ENCODE results near the gene ZMYM4. TPM values are rescaled to one million over a fixed set of nuclear protein-coding genes. Genes with fewer than 3 reads are reported as not detected.
"Not testable (repeated sequence)": the region's sequence is repeated elsewhere in the genome, so short reads cannot be mapped to it uniquely, and the experiment has no call there.

Gene ZMYM4
- polyA plus RNA-seq, 5 donors: 47.9 to 85.9 (median 67.9) TPM

- peak; percentile 18 to 35 for DNase-seq
Measured at GRCh38 chr1:35452106-35452774, 183.7 kb downstream of the ZMYM4 start.

- no peak for DNase-seq
Measured at GRCh38 chr1:35453031-35453430, 184.5 kb downstream of the ZMYM4 start.

- no peak for DNase-seq
Measured at GRCh38 chr1:35454176-35454575, 185.7 kb downstream of the ZMYM4 start.

- DNase-seq: no peak
Measured at GRCh38 chr1:35454616-35455015, 186.1 kb downstream of the ZMYM4 start.

GRCh38 chr1:35460796-35461195, 192.3 kb downstream of the ZMYM4 start:
- no peak for DNase-seq

- DNase-seq: no peak
Measured at GRCh38 chr1:35461966-35462651, 193.6 kb downstream of the ZMYM4 start.

GRCh38 chr1:35463232-35463631, 194.7 kb downstream of the ZMYM4 start:
- no peak for DNase-seq

- DNase-seq: not testable (repeated sequence)
Measured at GRCh38 chr1:35463749-35464148, 195.2 kb downstream of the ZMYM4 start.

- no peak for DNase-seq
Measured at GRCh38 chr1:35466120-35466519, 197.6 kb downstream of the ZMYM4 start.

- no peak for DNase-seq
Measured at GRCh38 chr1:35470977-35471613, 202.6 kb downstream of the ZMYM4 start.

Other genes starting within 250 kb of the ZMYM4 start
- 10 to 100 TPM; 15.8 to 27.6 (median 19.0) TPM for gene ZMYM6, start 236.8 kb upstream of the ZMYM4 start, polyA plus RNA-seq (ENCODE audit: insufficient read depth in 1 of 5, insufficient read length in 5 of 5, low replicate concordance in 1 of 5)
- gene ZMYM1, start 189.3 kb upstream of the ZMYM4 start, polyA plus RNA-seq (ENCODE audit: insufficient read depth in 1 of 5, insufficient read length in 5 of 5, low replicate concordance in 1 of 5): 10 to 100 TPM; 16.5 to 32.0 (median 22.6) TPM
- gene SFPQ, start 75.6 kb upstream of the ZMYM4 start, polyA plus RNA-seq (ENCODE audit: insufficient read depth in 1 of 5, insufficient read length in 5 of 5, low replicate concordance in 1 of 5): 100 to 1,000 TPM; 651 to 996 (median 909) TPM